ENCODE measurements around the gene TMEM140.

GRCh38 chr7:135192914-135193536, 45.2 kb downstream of the TMEM140 start:
- no peak for TF ChIP-seq CTCF (IDR thresholded peaks at IDR 0.05)
- no peak for TF ChIP-seq REST (IDR thresholded peaks at IDR 0.05; ENCODE audit: insufficient read depth in 1 of 2, low read depth in 2 of 2, low read length in 1 of 2)
- TF ChIP-seq POLR2AphosphoS5 (IDR thresholded peaks at IDR 0.05; ENCODE audit: low read depth, low read length) = no peak
- TF ChIP-seq TCF7L2 (IDR thresholded peaks at IDR 0.05; ENCODE audit: low read depth, low read length) = no peak

Measured in Panc1 (cell line).